HL-60 (cell line): ENCODE data around the gene EBF4.

ENCODE experiments used
- DNase-seq, 2 experiments: peaks; one replicate each; pipeline ENCODE4 v3.0.0-alpha.2; 2010 to 2020; ENCODE audit warnings: low read depth in 1 of 2, low spot score in 1 of 2
- H3K27ac ChIP-seq: fragments of 250-450 bp; sonication (Bioruptor Pico); replicated peaks from 2 replicates; pipeline ENCODE4 v1.5.1; 2020; ENCODE audit warnings: mild to moderate bottlenecking, moderate library complexity
- H3K27me3 ChIP-seq: fragments of 250-450 bp; sonication (Bioruptor Pico); 2 replicates; pipeline ENCODE4 v1.5.1; 2021; ENCODE audit warnings: mild to moderate bottlenecking, moderate library complexity; ENCODE audit not compliant: insufficient read depth, poor library complexity, severe bottlenecking
- H3K4me3 ChIP-seq: replicated peaks from 2 replicates; pipeline ENCODE4 v1.5.1; 2011; ENCODE audit warnings: mild to moderate bottlenecking, control low read depth, low read length; ENCODE audit not compliant: insufficient read depth
- CTCF ChIP-seq: IDR thresholded peaks from one replicate; pipeline ENCODE4 v1.5.1; 2011; ENCODE audit warnings: low read length, control low read depth, inconsistent platforms; ENCODE audit not compliant: insufficient read depth
- GABPA ChIP-seq: IDR thresholded peaks from 2 replicates; pipeline ENCODE4 v1.6.1; 2012; ENCODE audit warnings: low read depth
- POLR2AphosphoS5 ChIP-seq: IDR thresholded peaks from 2 replicates; pipeline ENCODE4 v1.6.1; 2012; ENCODE audit warnings: low read depth
- REST ChIP-seq: IDR thresholded peaks from 2 replicates; pipeline ENCODE4 v1.6.1; 2012; ENCODE audit warnings: low read depth; ENCODE audit not compliant: insufficient replicate concordance
- SPI1 ChIP-seq: IDR thresholded peaks from 2 replicates; pipeline ENCODE4 v1.6.1; 2012; ENCODE audit warnings: low read depth, mild to moderate bottlenecking, borderline replicate concordance

Gene EBF4

GRCh38 chr20:2798095-2798805, 105.7 kb downstream of the EBF4 start:
- no peak for TF ChIP-seq GABPA
- no peak for TF ChIP-seq CTCF
- TF ChIP-seq REST = no peak
- no peak for TF ChIP-seq POLR2AphosphoS5
- Histone ChIP-seq H3K27me3 (peaks cover 18% of the 10 kb centered on the region), H3K4me3 (no peak overlapping the region), H3K27ac (no peak overlapping the region)
- no peak for DNase-seq

- Histone ChIP-seq H3K4me3 (no peak overlapping the region), H3K27me3 (peaks cover 22% of the 10 kb centered on the region), H3K27ac (no peak overlapping the region)
- TF ChIP-seq CTCF (no peak), POLR2AphosphoS5 (no peak), SPI1 (no peak), GABPA (no peak), REST (no peak)
- no peak for DNase-seq
Observed at GRCh38 chr20:2798814-2799213, 106.2 kb downstream of the EBF4 start.

GRCh38 chr20:2799271-2799670, 106.7 kb downstream of the EBF4 start:
- no peak overlapping the region for H3K4me3 ChIP-seq
- no peak for DNase-seq
- no peak for TF ChIP-seq REST
- TF ChIP-seq POLR2AphosphoS5 = no peak
- TF ChIP-seq CTCF = no peak
- TF ChIP-seq SPI1 = no peak
- TF ChIP-seq GABPA = no peak
- no peak overlapping the region for H3K27ac ChIP-seq
- H3K27me3 ChIP-seq = peaks cover 27% of the 10 kb centered on the region
